Activated T-helper 1 cell treated with anti-CD3 and anti-CD28 coated beads, Interleukin-12 subunit alpha, Interleukin-12 subunit beta, Interleukin-2, Interleukin-4 antibody, amounts not matched to agents 30 ng/mL and 10 ng/mL and 1 ng/mL, durations not matched to agents 14 hours and 24 hours and 36 hours (primary cell): ENCODE results near the gene TOPBP1. TPM values are rescaled to one million over a fixed set of nuclear protein-coding genes. Genes with fewer than 3 reads are reported as not detected.

Source experiments
- total RNA-seq: library from RNA; stranded (reverse); gene quantifications from 2 replicates; pipeline ENCODE4 v1.2.3, GENCODE V29; 2022

The TOPBP1 gene
- total RNA-seq, 1 donor from 2014 or later, result 88.5 TPM

Other genes starting within 250 kb of the TOPBP1 start
- 289 TPM in 2 replicates for gene CDV3, start 88.3 kb downstream of the TOPBP1 start, total RNA-seq
- gene TF, start 84.5 kb upstream of the TOPBP1 start, total RNA-seq, result 0.02 TPM in 1 of 2 replicates, not detected in the other
- gene SRPRB, start 143.9 kb upstream of the TOPBP1 start, total RNA-seq, result 108 and 115 TPM in 2 replicates
- gene RAB6B, start 233.9 kb upstream of the TOPBP1 start, total RNA-seq, result 0.54 and 0.65 TPM in 2 replicates